HCEC 1CT (cell line): ENCODE data around the gene PPP1R14D.

ENCODE experiments used
- DNase-seq: peaks from one replicate; pipeline ENCODE4 v3.0.0-alpha.2; 2017

PPP1R14D gene

GRCh38 chr15:40850576-40851112 is 22.1 kb upstream of the PPP1R14D start:
- DNase-seq: no peak

- peak; percentile 12 for DNase-seq
Observed at GRCh38 chr15:40847223-40847961, 18.9 kb upstream of the PPP1R14D start.

GRCh38 chr15:40846841-40847222 is 18.3 kb upstream of the PPP1R14D start:
- DNase-seq: no peak

GRCh38 chr15:40845511-40846284 is 17.2 kb upstream of the PPP1R14D start:
- no peak for DNase-seq

- no peak for DNase-seq
Observed at GRCh38 chr15:40845036-40845435, 16.5 kb upstream of the PPP1R14D start.

- DNase-seq: no peak
Observed at GRCh38 chr15:40844696-40845030, 16.2 kb upstream of the PPP1R14D start.

- no peak for DNase-seq
Observed at GRCh38 chr15:40843885-40844695, 15.6 kb upstream of the PPP1R14D start, which contains the start of gene SPINT1. SPINT1 (plus strand) TSS chr15:40844048; CDS start chr15:40844555, 507 bp downstream.

- DNase-seq: no peak
Observed at GRCh38 chr15:40843261-40843884, 14.9 kb upstream of the PPP1R14D start.

GRCh38 chr15:40841741-40842140 is 13.2 kb upstream of the PPP1R14D start:
- no peak for DNase-seq

- no peak for DNase-seq
Observed at GRCh38 chr15:40838756-40839155, 10.2 kb upstream of the PPP1R14D start.

- no peak for DNase-seq
Observed at GRCh38 chr15:40836020-40836419, 7.5 kb upstream of the PPP1R14D start.

- DNase-seq: no peak
Observed at GRCh38 chr15:40832903-40833302, 4.4 kb upstream of the PPP1R14D start.

GRCh38 chr15:40831861-40832260 is 3.4 kb upstream of the PPP1R14D start:
- no peak for DNase-seq

- no peak for DNase-seq
Observed at GRCh38 chr15:40830884-40831283, 2.4 kb upstream of the PPP1R14D start.

GRCh38 chr15:40829115-40829514 is 607 bp upstream of the PPP1R14D start:
- DNase-seq: no peak

- no peak for DNase-seq
Observed at GRCh38 chr15:40826423-40827075, 2.0 kb downstream of the PPP1R14D start.

GRCh38 chr15:40825661-40826422 is 2.7 kb downstream of the PPP1R14D start:
- DNase-seq: peak; percentile 6

- DNase-seq: no peak
Observed at GRCh38 chr15:40823572-40824343, 4.8 kb downstream of the PPP1R14D start.

- no peak for DNase-seq
Observed at GRCh38 chr15:40821195-40821594, 7.3 kb downstream of the PPP1R14D start.

GRCh38 chr15:40819048-40819447 is 9.5 kb downstream of the PPP1R14D start:
- no peak for DNase-seq
